GM23248 (cell line): ENCODE measurements around the gene UGP2. TPM values are rescaled to one million over a fixed set of nuclear protein-coding genes. Genes with fewer than 3 reads are reported as not detected.

ENCODE experiments used
- DNase-seq: peaks from one replicate; pipeline ENCODE4 v3.0.0-alpha.2; 2015
- H2AFZ ChIP-seq: fragments of 200-600 bp; sonication (generic); 2 replicates; pipeline ENCODE4 v1.6.1; 2016; ENCODE audit warnings: antibody characterized with exemption
- H3F3A ChIP-seq: fragments of 200-600 bp; sonication (generic); 2 replicates; pipeline ENCODE4 v1.6.1; 2016; ENCODE audit warnings: mild to moderate bottlenecking, antibody characterized with exemption, mixed run types; ENCODE audit not compliant: insufficient read depth
- H3K27ac ChIP-seq: fragments of 200-600 bp; sonication (generic); 2 replicates; pipeline ENCODE4 v1.5.1; 2016; ENCODE audit warnings: mild to moderate bottlenecking
- H3K27me3 ChIP-seq: fragments of 200-600 bp; sonication (generic); replicated peaks from 2 replicates; pipeline ENCODE4 v1.6.1; 2016; ENCODE audit warnings: mild to moderate bottlenecking; ENCODE audit not compliant: insufficient read depth
- H3K36me3 ChIP-seq: fragments of 200-600 bp; sonication (generic); 2 replicates; pipeline ENCODE4 v1.6.1; 2016; ENCODE audit warnings: low read depth, mild to moderate bottlenecking
- H3K4me1 ChIP-seq: fragments of 200-600 bp; sonication (generic); 2 replicates; pipeline ENCODE4 v1.6.1; 2016; ENCODE audit warnings: mild to moderate bottlenecking; ENCODE audit not compliant: insufficient read depth
- H3K4me2 ChIP-seq: fragments of 200-600 bp; sonication (generic); one replicate; pipeline ENCODE4 v1.6.1; 2016; ENCODE audit warnings: mild to moderate bottlenecking; ENCODE audit not compliant: unreplicated experiment
- H3K4me3 ChIP-seq: fragments of 200-600 bp; sonication (generic); 2 replicates; pipeline ENCODE4 v1.5.1; 2016; ENCODE audit warnings: mild to moderate bottlenecking
- H3K79me2 ChIP-seq: fragments of 200-600 bp; sonication (generic); 2 replicates; pipeline ENCODE4 v1.6.1; 2016; ENCODE audit warnings: mild to moderate bottlenecking; ENCODE audit not compliant: insufficient read depth
- H3K9ac ChIP-seq: fragments of 200-600 bp; sonication (generic); 2 replicates; pipeline ENCODE4 v1.6.1; 2016; ENCODE audit warnings: mild to moderate bottlenecking
- H3K9me2 ChIP-seq: fragments of 200-600 bp; sonication (generic); 2 replicates; pipeline ENCODE4 v1.6.1; 2016; ENCODE audit warnings: mixed run types, mild to moderate bottlenecking, moderate library complexity; ENCODE audit not compliant: insufficient read depth
- H3K9me3 ChIP-seq: fragments of 200-600 bp; sonication (generic); one replicate; pipeline ENCODE4 v1.6.1; 2017; ENCODE audit warnings: low read depth
- H4K20me1 ChIP-seq: fragments of 200-600 bp; sonication (generic); 2 replicates; pipeline ENCODE4 v1.6.0; 2016; ENCODE audit not compliant: insufficient read depth
- EZH2 ChIP-seq: fragments of 200-600 bp; sonication (generic); IDR thresholded peaks from 2 replicates; pipeline ENCODE4 v1.6.1; 2018; ENCODE audit warnings: antibody characterized with exemption, mild to moderate bottlenecking; ENCODE audit not compliant: insufficient read depth, poor library complexity, severe bottlenecking
- EZH2phosphoT487 ChIP-seq: fragments of 200-600 bp; sonication (generic); IDR thresholded peaks from 2 replicates; pipeline ENCODE4 v1.6.1; 2018; ENCODE audit warnings: antibody characterized with exemption, moderate library complexity, mild to moderate bottlenecking, low read depth; ENCODE audit not compliant: insufficient read depth
- WGBS, 2 experiments: methylation state at CpG; one replicate each; pipeline ENCODE4 v1.1.6; 2015 to 2017; ENCODE audit warnings: low lambda C conversion rate in 2 of 2, low coverage in 1 of 2; ENCODE audit errors: missing lambda C conversion rate in 2 of 2; 5-methylcytosine and 5-hydroxymethylcytosine counted together
- in situ Hi-C: fragments of 300-500 bp; cut with MboI; formaldehyde crosslinking; loops from 2 replicates; pipeline ENCODE4 v1.15.0; 2020
- polyA plus RNA-seq: library from polyadenylated mRNA; unstranded; fragments of >200 nt; fragmentation: Nextera tagmentation; extraction: Ambion mirVana; gene quantifications from 2 replicates; pipeline ENCODE4 v1.2.1, GENCODE V29; 2016
- total RNA-seq: library from RNA; depleted of rRNA; stranded (reverse); fragments of >200 nt; shearing (Covaris generic); gene quantifications from 2 replicates; pipeline ENCODE4 v1.2.3, GENCODE V29; 2014

UGP2 gene
- total and polyA plus RNA-seq, 2 experiments from 2014 or later = 168 to 180 TPM

DNA sequence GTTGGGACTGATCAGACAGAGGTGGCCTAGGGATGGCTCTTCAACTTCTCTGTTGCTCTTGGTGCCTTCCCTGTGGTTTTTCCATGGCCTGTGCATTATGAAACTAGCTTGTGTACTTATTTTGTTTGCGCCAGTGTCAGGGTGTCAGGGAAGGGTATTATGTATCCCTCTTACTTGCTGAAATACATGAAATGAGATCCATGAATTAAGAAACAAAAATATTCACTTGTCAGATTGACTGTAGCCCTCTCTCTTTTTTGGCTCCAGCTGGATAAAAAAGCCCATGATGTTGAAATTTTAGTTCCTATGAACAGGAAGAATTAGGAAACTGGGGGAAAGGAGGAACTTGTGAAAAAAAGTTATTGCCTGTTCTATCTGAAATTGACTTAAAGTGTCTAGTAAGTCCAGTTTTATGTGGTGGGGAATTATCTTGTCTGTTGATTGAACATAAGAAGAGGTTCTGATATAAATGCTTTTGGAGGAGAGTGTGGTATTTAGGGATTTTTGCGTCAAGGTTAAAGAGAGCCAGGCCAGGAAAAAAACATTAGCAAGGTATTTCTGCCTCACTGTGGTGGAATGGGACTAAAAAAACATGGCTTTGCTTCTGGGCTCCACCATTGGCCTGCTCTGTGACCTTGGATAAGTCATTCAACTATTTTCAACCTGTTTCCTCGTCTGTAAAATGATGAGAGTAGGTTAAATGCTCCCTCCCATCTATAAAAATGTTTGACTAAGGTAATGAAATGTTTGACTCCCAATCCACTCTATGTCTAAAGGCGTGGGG is 12.0 kb downstream of the UGP2 start:
- DNase-seq = no peak
- in situ Hi-C loops = loop anchor here (10.0 kb wide), 1 partner anchor 169 kb away; no protein-coding TSS in a partner anchor
- Histone ChIP-seq H3K9ac (no peak overlapping the region), H3K4me2 (no peak overlapping the region), H3K4me1 (peaks cover 44% of the 10 kb centered on the region), H2AFZ (no peak overlapping the region), H3K9me3 (no peaks in the 10 kb centered on the region), H3K9me2 (no peaks in the 10 kb centered on the region), H3F3A (peaks cover 21% of the 10 kb centered on the region), H4K20me1 (peaks cover 9% of the 10 kb centered on the region; the same call in 1 of the 2 replicates), H3K27me3 (no peaks in the 10 kb centered on the region), H3K79me2 (peaks cover 99% of the 10 kb centered on the region), H3K27ac (no peak overlapping the region), H3K36me3 (peaks cover 14% of the 10 kb centered on the region), H3K4me3 (no peak overlapping the region)
- no peak for TF ChIP-seq EZH2
- no peak for TF ChIP-seq EZH2phosphoT487
- WGBS, 2 experiments = 88 to 90% methylated on average over 4 of the region's 4 CpGs

DNA sequence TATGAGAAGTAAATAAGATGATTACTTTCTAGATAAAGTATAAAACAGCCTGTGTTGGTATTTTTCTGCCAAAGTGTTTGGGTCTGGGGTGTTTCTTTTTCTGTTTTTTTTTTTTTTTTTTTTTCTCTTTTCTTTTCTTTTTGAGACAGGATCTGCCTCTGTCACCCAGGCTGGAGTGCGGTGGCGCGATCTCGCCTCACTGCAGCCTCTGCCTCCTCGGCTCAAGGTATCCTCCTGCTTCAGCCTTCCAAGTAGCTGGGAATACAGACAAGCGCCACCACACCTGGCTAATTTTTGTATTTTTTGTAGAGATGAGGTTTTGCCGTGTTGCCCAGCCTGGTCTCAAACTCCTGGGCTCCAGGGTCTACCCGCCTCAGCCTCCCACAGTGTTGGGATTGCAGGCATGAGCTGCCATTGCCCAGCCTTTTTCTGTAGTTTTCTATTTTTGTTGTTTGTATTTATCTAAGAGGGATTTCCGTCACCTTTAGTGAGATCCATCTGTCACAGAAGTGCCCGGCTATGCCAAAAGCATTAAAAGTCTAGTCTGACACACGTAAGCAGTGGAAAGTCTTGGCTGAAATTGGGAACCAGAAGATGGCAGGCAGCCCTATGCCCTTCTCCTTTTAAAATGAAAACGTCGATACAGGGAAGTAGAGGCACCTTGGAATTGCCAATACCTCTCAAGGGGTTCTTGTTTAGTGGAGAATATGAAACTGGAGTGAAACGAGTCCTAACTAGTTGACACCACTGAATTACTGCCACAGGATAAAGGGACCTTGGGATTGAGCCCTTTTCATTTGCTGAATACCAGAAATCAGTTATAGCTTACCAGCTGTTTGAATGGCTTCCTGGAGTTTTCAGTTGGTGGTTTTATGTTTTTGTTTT is 14.0 kb downstream of the UGP2 start:
- Histone ChIP-seq H3K4me3 (no peak overlapping the region), H3K9ac (no peak overlapping the region), H3K27ac (no peak overlapping the region), H3K4me1 (peaks cover 25% of the 10 kb centered on the region), H2AFZ (no peak overlapping the region), H3K4me2 (no peak overlapping the region), H3K79me2 (peaks cover 98% of the 10 kb centered on the region), H3F3A (0 out of 2 replicates have a peak, but pooled peaks cover 3% of the 10 kb centered on the region), H3K9me2 (no peaks in the 10 kb centered on the region), H4K20me1 (peaks cover 9% of the 10 kb centered on the region; the same call in 1 of the 2 replicates), H3K36me3 (peaks cover 27% of the 10 kb centered on the region), H3K9me3 (no peaks in the 10 kb centered on the region), H3K27me3 (no peaks in the 10 kb centered on the region)
- in situ Hi-C loops = loop anchor here (10.0 kb wide), 1 partner anchor 171 kb away; no protein-coding TSS in a partner anchor
- TF ChIP-seq EZH2 (no peak), EZH2phosphoT487 (no peak)
- WGBS, 2 experiments = 80 to 82% methylated on average over 14 of the region's 14 CpGs
- DNase-seq = no peak

DNA sequence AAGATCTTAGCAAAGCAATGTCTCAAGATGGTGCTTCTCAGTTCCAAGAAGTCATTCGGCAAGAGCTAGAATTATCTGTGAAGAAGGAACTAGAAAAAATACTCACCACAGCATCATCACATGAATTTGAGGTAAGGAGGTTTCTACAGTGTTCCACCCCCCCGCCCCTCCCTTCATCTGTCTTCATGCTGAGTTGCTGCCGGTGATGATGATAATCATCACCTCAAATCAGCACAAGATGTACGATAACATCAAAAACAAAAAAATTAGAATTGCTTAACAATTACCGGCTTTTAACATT is 14.6 kb downstream of the UGP2 start:
- Histone ChIP-seq H3K4me3 (no peak overlapping the region), H3K4me2 (no peak overlapping the region), H4K20me1 (peaks cover 9% of the 10 kb centered on the region; the same call in 1 of the 2 replicates), H3K27ac (no peak overlapping the region), H3K27me3 (no peaks in the 10 kb centered on the region), H3K9ac (no peak overlapping the region), H3K4me1 (peaks cover 20% of the 10 kb centered on the region), H3K36me3 (peaks cover 27% of the 10 kb centered on the region), H3K9me3 (no peaks in the 10 kb centered on the region), H3K9me2 (no peaks in the 10 kb centered on the region), H3F3A (no peaks in the 10 kb centered on the region), H2AFZ (no peak overlapping the region), H3K79me2 (peaks cover 98% of the 10 kb centered on the region)
- no peak for TF ChIP-seq EZH2phosphoT487
- no peak for TF ChIP-seq EZH2
- 46 to 55% methylated on average over 4 to 5 of the region's 5 CpGs for WGBS, 2 experiments
- DNase-seq = no peak
- in situ Hi-C loops = loop anchor here (10.0 kb wide), 1 partner anchor 171 kb away; no protein-coding TSS in a partner anchor

DNA sequence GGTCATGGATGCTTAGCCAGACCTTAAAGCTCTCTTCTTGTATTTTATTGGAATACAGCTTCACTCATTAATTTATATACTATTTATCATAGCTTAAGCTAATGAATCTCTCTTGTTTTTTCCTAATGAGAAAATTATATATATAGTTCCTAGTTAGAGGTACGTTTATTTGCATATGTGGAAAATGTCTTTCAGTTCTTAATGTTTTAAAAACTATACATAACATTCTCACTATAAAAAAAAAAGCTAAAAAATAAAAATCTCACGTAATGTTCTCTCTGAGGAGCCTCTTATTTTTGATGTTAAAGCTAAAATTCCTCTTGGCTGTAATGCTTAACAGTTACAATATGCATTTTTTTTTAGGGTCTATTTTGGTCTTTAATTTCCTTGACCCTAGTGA is 16.6 kb downstream of the UGP2 start:
- peaks cover 35% of the 10 kb centered on the region for H3K4me1 ChIP-seq
- DNase-seq = no peak
- H4K20me1 ChIP-seq = peaks cover 9% of the 10 kb centered on the region; the same call in 1 of the 2 replicates
- H3K9me3 ChIP-seq = no peaks in the 10 kb centered on the region
- H3K4me3 ChIP-seq = no peak overlapping the region
- no peak overlapping the region for H2AFZ ChIP-seq
- no peaks in the 10 kb centered on the region for H3K27me3 ChIP-seq
- TF ChIP-seq EZH2phosphoT487 = no peak
- no peak for TF ChIP-seq EZH2
- H3K36me3 ChIP-seq = peaks cover 34% of the 10 kb centered on the region
- H3K9ac ChIP-seq = no peak overlapping the region
- H3K79me2 ChIP-seq = peaks cover 97% of the 10 kb centered on the region
- H3F3A ChIP-seq = peaks cover 8% of the 10 kb centered on the region; the same call in 1 of the 2 replicates
- H3K27ac ChIP-seq = no peak overlapping the region
- no peak overlapping the region for H3K4me2 ChIP-seq
- no peaks in the 10 kb centered on the region for H3K9me2 ChIP-seq
- in situ Hi-C loops = loop anchor here (10.0 kb wide), 1 partner anchor 173 kb away; no protein-coding TSS in a partner anchor
- WGBS, 2 experiments = 99 to 100% methylated on average over 2 of the region's 2 CpGs
